Hepatocyte (in vitro differentiated cells): ENCODE measurements around the gene DNAJB1. TPM values are rescaled to one million over a fixed set of nuclear protein-coding genes. Genes with fewer than 3 reads are reported as not detected.
A peak's percentile ranks its signal among the peaks of the same experiment; 100 is the strongest.

Source experiments
- DNase-seq: peaks from one replicate; pipeline ENCODE4 v3.0.0-alpha.2; 2016; ENCODE audit warnings: low spot score
- H2AFZ ChIP-seq: fragments of 200-600 bp; sonication (generic); 2 replicates; pipeline ENCODE4 v1.6.0; 2016; ENCODE audit warnings: antibody characterized with exemption, mild to moderate bottlenecking
- H3K27ac ChIP-seq: fragments of 200-600 bp; sonication (generic); 2 replicates; pipeline ENCODE4 v1.5.1; 2016; ENCODE audit warnings: mild to moderate bottlenecking
- H3K27me3 ChIP-seq: fragments of 200-600 bp; sonication (generic); 2 replicates; pipeline ENCODE4 v1.6.1; 2016
- H3K36me3 ChIP-seq: fragments of 200-600 bp; sonication (generic); replicated peaks from 2 replicates; pipeline ENCODE4 v1.5.1; 2016; ENCODE audit warnings: low read depth; ENCODE audit not compliant: insufficient read depth
- H3K4me1 ChIP-seq: fragments of 200-600 bp; sonication (generic); 2 replicates; pipeline ENCODE4 v1.5.1; 2016; ENCODE audit warnings: mild to moderate bottlenecking, moderate library complexity; ENCODE audit not compliant: insufficient read depth
- H3K4me2 ChIP-seq: fragments of 200-600 bp; sonication (generic); 2 replicates; pipeline ENCODE4 v1.6.0; 2016
- H3K4me3 ChIP-seq: fragments of 200-600 bp; sonication (generic); 2 replicates; pipeline ENCODE4 v1.5.1; 2016; ENCODE audit warnings: mild to moderate bottlenecking
- H3K79me2 ChIP-seq: fragments of 200-600 bp; sonication (generic); 2 replicates; pipeline ENCODE4 v1.6.0; 2017; ENCODE audit warnings: mild to moderate bottlenecking
- H3K9me2 ChIP-seq: fragments of 200-600 bp; sonication (generic); replicated peaks from 2 replicates; pipeline ENCODE4 v1.6.0; 2017; ENCODE audit warnings: mild to moderate bottlenecking; ENCODE audit not compliant: insufficient read depth
- H3K9me3 ChIP-seq: fragments of 200-600 bp; sonication (generic); 2 replicates; pipeline ENCODE4 v1.5.1; 2016; ENCODE audit warnings: low read depth, mild to moderate bottlenecking
- H4K20me1 ChIP-seq: fragments of 200-600 bp; sonication (generic); 2 replicates; pipeline ENCODE4 v1.6.0; 2016; ENCODE audit warnings: mild to moderate bottlenecking; ENCODE audit not compliant: insufficient read depth, poor library complexity, severe bottlenecking
- EZH2 ChIP-seq: fragments of 200-600 bp; sonication (generic); IDR thresholded peaks from 2 replicates; pipeline ENCODE4 v1.6.1; 2016; ENCODE audit warnings: antibody characterized with exemption, mild to moderate bottlenecking, borderline replicate concordance
- EZH2phosphoT487 ChIP-seq: fragments of 200-600 bp; sonication (generic); IDR thresholded peaks from one replicate; pipeline ENCODE4 v1.6.1; 2018; ENCODE audit warnings: antibody characterized with exemption, mild to moderate bottlenecking, low read depth, moderate library complexity; ENCODE audit not compliant: unreplicated experiment, severe bottlenecking
- WGBS: methylation state at CpG from one replicate; pipeline ENCODE4 v1.1.6; 2016; ENCODE audit warnings: low lambda C conversion rate; ENCODE audit errors: missing lambda C conversion rate; 5-methylcytosine and 5-hydroxymethylcytosine counted together
- polyA plus RNA-seq: library from polyadenylated mRNA; unstranded; fragments of >200 nt; fragmentation: Nextera tagmentation; extraction: Ambion mirVana; gene quantifications from 2 replicates; pipeline ENCODE4 v1.2.1, GENCODE V29; 2016
- total RNA-seq: library from RNA; depleted of rRNA; stranded (reverse); fragments of >200 nt; gene quantifications from 2 replicates; pipeline ENCODE4 v1.2.3, GENCODE V29; 2014
- TF ChIP-seq, protein P1 (sequence below): fragments of 200-600 bp; sonication (generic); IDR thresholded peaks from 2 replicates; pipeline ENCODE4 v1.5.1; 2016; ENCODE audit warnings: antibody characterized with exemption, mild to moderate bottlenecking; ENCODE audit not compliant: poor library complexity

Gene DNAJB1
- total and polyA plus RNA-seq, 2 experiments from 2014 or later: 104 to 185 TPM

- Histone ChIP-seq H3K36me3 (no peaks in the 10 kb centered on the region), H2AFZ (no peak overlapping the region), H3K4me1 (peaks cover 10% of the 10 kb centered on the region), H3K4me3 (no peak overlapping the region), H3K4me2 (no peak overlapping the region), H3K79me2 (peaks cover 25% of the 10 kb centered on the region), H3K27ac (peak overlapping the region; percentile 90), H3K27me3 (no peaks in the 10 kb centered on the region), H3K9me3 (no peaks in the 10 kb centered on the region), H4K20me1 (peaks cover 21% of the 10 kb centered on the region), H3K9me2 (no peaks in the 10 kb centered on the region)
- 91% methylated on average over 4 of the region's 4 CpGs for WGBS
- TF ChIP-seq, protein P1, sequence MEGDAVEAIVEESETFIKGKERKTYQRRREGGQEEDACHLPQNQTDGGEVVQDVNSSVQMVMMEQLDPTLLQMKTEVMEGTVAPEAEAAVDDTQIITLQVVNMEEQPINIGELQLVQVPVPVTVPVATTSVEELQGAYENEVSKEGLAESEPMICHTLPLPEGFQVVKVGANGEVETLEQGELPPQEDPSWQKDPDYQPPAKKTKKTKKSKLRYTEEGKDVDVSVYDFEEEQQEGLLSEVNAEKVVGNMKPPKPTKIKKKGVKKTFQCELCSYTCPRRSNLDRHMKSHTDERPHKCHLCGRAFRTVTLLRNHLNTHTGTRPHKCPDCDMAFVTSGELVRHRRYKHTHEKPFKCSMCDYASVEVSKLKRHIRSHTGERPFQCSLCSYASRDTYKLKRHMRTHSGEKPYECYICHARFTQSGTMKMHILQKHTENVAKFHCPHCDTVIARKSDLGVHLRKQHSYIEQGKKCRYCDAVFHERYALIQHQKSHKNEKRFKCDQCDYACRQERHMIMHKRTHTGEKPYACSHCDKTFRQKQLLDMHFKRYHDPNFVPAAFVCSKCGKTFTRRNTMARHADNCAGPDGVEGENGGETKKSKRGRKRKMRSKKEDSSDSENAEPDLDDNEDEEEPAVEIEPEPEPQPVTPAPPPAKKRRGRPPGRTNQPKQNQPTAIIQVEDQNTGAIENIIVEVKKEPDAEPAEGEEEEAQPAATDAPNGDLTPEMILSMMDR: no peak
- TF ChIP-seq EZH2phosphoT487 (no peak), EZH2 (no peak)
- no peak for DNase-seq
Observed at GRCh38 chr19:14520543-14520942, 2.3 kb upstream of the DNAJB1 start.

GRCh38 chr19:14519860-14520407 lies 1.7 kb upstream of the DNAJB1 start:
- no peaks in the 10 kb centered on the region for H3K9me2 ChIP-seq
- no peak overlapping the region for H2AFZ ChIP-seq
- no peak overlapping the region for H3K4me2 ChIP-seq
- H3K9me3 ChIP-seq: no peaks in the 10 kb centered on the region
- H3K27me3 ChIP-seq: no peaks in the 10 kb centered on the region
- peak overlapping the region; percentile 90 for H3K27ac ChIP-seq
- TF ChIP-seq EZH2 (no peak), EZH2phosphoT487 (no peak)
- TF ChIP-seq, protein P1: no peak
- H3K79me2 ChIP-seq: peaks cover 31% of the 10 kb centered on the region
- no peak for DNase-seq
- H3K4me1 ChIP-seq: peaks cover 16% of the 10 kb centered on the region
- H3K4me3 ChIP-seq: no peak overlapping the region
- WGBS: 65% methylated on average over 2 of the region's 2 CpGs
- peaks cover 2% of the 10 kb centered on the region for H3K36me3 ChIP-seq
- H4K20me1 ChIP-seq: peaks cover 27% of the 10 kb centered on the region

GRCh38 chr19:14519245-14519859 lies 1.2 kb upstream of the DNAJB1 start:
- Histone ChIP-seq H2AFZ (no peak overlapping the region), H3K27me3 (no peaks in the 10 kb centered on the region), H3K9me2 (no peaks in the 10 kb centered on the region), H3K4me1 (peaks cover 22% of the 10 kb centered on the region), H3K9me3 (no peaks in the 10 kb centered on the region), H3K36me3 (peaks cover 6% of the 10 kb centered on the region), H3K27ac (peak overlapping the region; percentile 90), H3K4me2 (peak overlapping the region; percentile 72), H4K20me1 (peaks cover 33% of the 10 kb centered on the region), H3K4me3 (no peak overlapping the region), H3K79me2 (peaks cover 37% of the 10 kb centered on the region)
- 96% methylated on average over 22 of the region's 22 CpGs for WGBS
- no peak for DNase-seq
- TF ChIP-seq EZH2phosphoT487: no peak
- no peak for TF ChIP-seq EZH2
- TF ChIP-seq, protein P1: no peak
